Esophagus squamous epithelium (tissue), 4 donors: ENCODE data around the gene PRKAG1.

Source experiments
- POLR2A ChIP-seq, 4 donors: fragments of 450-650 bp; IDR thresholded peaks; one replicate each; pipeline ENCODE4 v1.6.1; 2017; ENCODE audit warnings: antibody characterized with exemption in 4 of 4, mild to moderate bottlenecking in 4 of 4, moderate library complexity in 3 of 4
- TF ChIP-seq, protein P1 (sequence below), 6 experiments: fragments of 450-650 bp in 4 of 6; fragments of 200-600 bp in 2 of 6; sonication (generic) in 2 of 6; IDR thresholded peaks; one replicate each; pipeline ENCODE4 v1.5.1; 2016 to 2019; ENCODE audit warnings: antibody characterized with exemption in 6 of 6, mild to moderate bottlenecking in 4 of 6, moderate library complexity in 4 of 6

- TF ChIP-seq, protein P1, sequence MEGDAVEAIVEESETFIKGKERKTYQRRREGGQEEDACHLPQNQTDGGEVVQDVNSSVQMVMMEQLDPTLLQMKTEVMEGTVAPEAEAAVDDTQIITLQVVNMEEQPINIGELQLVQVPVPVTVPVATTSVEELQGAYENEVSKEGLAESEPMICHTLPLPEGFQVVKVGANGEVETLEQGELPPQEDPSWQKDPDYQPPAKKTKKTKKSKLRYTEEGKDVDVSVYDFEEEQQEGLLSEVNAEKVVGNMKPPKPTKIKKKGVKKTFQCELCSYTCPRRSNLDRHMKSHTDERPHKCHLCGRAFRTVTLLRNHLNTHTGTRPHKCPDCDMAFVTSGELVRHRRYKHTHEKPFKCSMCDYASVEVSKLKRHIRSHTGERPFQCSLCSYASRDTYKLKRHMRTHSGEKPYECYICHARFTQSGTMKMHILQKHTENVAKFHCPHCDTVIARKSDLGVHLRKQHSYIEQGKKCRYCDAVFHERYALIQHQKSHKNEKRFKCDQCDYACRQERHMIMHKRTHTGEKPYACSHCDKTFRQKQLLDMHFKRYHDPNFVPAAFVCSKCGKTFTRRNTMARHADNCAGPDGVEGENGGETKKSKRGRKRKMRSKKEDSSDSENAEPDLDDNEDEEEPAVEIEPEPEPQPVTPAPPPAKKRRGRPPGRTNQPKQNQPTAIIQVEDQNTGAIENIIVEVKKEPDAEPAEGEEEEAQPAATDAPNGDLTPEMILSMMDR (IDR thresholded peaks at IDR 0.05), result no peak
- TF ChIP-seq POLR2A (IDR thresholded peaks at IDR 0.05), result no peak
Observed at GRCh38 chr12:49013428-49013827, 5.1 kb downstream of the PRKAG1 start.
